Esophagus squamous epithelium (tissue), 5 donors: ENCODE measurements around the gene SLC4A1. TPM values are rescaled to one million over a fixed set of nuclear protein-coding genes. Genes with fewer than 3 reads are reported as not detected.
A peak's percentile ranks its signal among the peaks of the same experiment; 100 is the strongest.

Experiments
- DNase-seq: peaks from one replicate; lab custom pipeline; 2025; lab: John Stamatoyannopoulos, UW
- H3K27ac ChIP-seq, 4 donors: fragments of 200-600 bp; sonication (generic); one replicate each; pipeline ENCODE4 v1.5.1; 2016 to 2019; ENCODE audit warnings: mild to moderate bottlenecking in 1 of 4
- H3K27me3 ChIP-seq, 4 donors: fragments of 200-600 bp; sonication (generic); 1 replicate in 3 of 4; 2 replicates in 1 of 4; pipeline versions ENCODE4 v1.5.1 to v1.6.0; 2017 to 2021; ENCODE audit warnings: antibody characterized with exemption in 1 of 4
- H3K36me3 ChIP-seq, 3 donors: fragments of 200-600 bp; sonication (generic); one replicate each; pipeline ENCODE4 v1.5.1; 2016 to 2019
- H3K4me1 ChIP-seq, 3 donors: fragments of 200-600 bp; sonication (generic); one replicate each; pipeline ENCODE4 v1.5.1; 2017 to 2019
- H3K4me3 ChIP-seq, 4 donors: fragments of 200-600 bp; sonication (generic); 1 replicate in 3 of 4; 2 replicates in 1 of 4; pipeline ENCODE4 v1.5.1; 2016 to 2019; ENCODE audit warnings: mild to moderate bottlenecking in 2 of 4, moderate library complexity in 1 of 4
- H3K9me3 ChIP-seq, 3 donors: fragments of 200-600 bp; sonication (generic); one replicate each; pipeline ENCODE4 v1.5.1; 2016 to 2019
- POLR2A ChIP-seq, 4 donors: fragments of 450-650 bp; IDR thresholded peaks; one replicate each; pipeline ENCODE4 v1.6.1; 2017; ENCODE audit warnings: antibody characterized with exemption in 4 of 4, mild to moderate bottlenecking in 4 of 4, moderate library complexity in 3 of 4
- WGBS, 2 donors: methylation state at CpG; one replicate each; pipeline ENCODE4 v1.1.5; 2018; 5-methylcytosine and 5-hydroxymethylcytosine counted together
- intact Hi-C: fragments of 100-400 bp; cut with DNase I; formaldehyde crosslinking; loops from one replicate; pipeline ENCODE4 v1.15.0; 2022
- total RNA-seq, 4 donors: library from RNA; depleted of rRNA; stranded (reverse); fragments of >200 nt; gene quantifications; one replicate each; pipeline ENCODE4 v1.1.0, GENCODE V29; 2016
- TF ChIP-seq, protein P1 (sequence below), 6 experiments: fragments of 450-650 bp in 4 of 6; fragments of 200-600 bp in 2 of 6; sonication (generic) in 2 of 6; IDR thresholded peaks; one replicate each; pipeline ENCODE4 v1.5.1; 2016 to 2019; ENCODE audit warnings: antibody characterized with exemption in 6 of 6, mild to moderate bottlenecking in 4 of 6, moderate library complexity in 4 of 6
- donor health status: DM: yes; HTN: yes; CAD: no.

SLC4A1 gene
- total RNA-seq, 4 donors from 2014 or later = not detected

DNA sequence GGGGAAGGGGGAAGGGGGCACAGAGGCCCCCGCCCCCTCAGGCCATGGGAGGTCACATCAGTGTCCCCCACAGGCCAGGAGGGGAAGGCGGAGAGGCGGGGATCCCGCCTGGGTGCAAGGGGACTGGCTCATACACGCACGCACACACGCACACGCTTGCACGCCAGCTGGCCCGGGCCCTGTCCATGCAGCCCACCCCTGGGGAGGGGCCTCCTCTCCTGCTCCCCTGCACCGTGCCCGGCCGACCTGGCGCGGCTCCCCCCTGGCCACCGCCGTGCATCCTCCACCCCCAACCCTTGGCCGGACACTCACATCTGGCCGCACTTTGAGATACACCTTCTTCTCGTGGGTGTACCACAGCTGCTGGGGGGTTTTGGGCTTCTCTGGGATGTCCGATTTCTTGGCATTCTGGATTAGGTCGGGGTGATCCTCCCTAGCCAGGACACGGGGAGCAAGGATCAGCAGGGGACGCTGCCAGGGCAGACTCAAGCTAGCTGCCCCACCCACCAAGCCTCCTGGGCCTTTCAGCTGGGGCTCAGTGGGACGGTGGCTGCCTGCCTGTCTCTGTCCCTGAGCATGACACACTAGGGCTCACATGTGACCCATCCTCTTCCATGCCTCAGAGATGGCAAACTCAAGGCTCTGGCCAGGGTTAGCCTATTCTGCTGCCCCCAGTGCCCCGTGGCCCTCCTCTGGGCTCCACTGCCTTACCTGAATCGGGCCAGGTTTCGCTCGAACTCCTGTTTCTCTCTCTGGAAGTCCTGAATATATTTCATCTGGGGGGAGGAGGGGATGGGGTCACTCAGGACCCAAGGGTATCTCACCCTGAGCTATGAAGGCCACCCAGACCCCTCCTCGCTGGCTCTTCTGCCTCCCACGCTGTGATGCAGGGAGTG, 55.2 kb downstream of the SLC4A1 start:
- no peak overlapping the region for H3K4me3 ChIP-seq
- intact Hi-C loops = loop anchor here (5.0 kb wide), 1 partner anchor 110 kb away; the partner anchor contains the start of gene SLC25A39
- no peaks in the 10 kb centered on the region for H3K27me3 ChIP-seq
- TF ChIP-seq POLR2A (IDR thresholded peaks at IDR 0.05) = no peak
- TF ChIP-seq, protein P1, sequence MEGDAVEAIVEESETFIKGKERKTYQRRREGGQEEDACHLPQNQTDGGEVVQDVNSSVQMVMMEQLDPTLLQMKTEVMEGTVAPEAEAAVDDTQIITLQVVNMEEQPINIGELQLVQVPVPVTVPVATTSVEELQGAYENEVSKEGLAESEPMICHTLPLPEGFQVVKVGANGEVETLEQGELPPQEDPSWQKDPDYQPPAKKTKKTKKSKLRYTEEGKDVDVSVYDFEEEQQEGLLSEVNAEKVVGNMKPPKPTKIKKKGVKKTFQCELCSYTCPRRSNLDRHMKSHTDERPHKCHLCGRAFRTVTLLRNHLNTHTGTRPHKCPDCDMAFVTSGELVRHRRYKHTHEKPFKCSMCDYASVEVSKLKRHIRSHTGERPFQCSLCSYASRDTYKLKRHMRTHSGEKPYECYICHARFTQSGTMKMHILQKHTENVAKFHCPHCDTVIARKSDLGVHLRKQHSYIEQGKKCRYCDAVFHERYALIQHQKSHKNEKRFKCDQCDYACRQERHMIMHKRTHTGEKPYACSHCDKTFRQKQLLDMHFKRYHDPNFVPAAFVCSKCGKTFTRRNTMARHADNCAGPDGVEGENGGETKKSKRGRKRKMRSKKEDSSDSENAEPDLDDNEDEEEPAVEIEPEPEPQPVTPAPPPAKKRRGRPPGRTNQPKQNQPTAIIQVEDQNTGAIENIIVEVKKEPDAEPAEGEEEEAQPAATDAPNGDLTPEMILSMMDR (IDR thresholded peaks at IDR 0.05) = no peak
- no peak for DNase-seq
- peaks cover 21 to 72% (median 31%) of the 10 kb centered on the region in 3 donors for H3K4me1 ChIP-seq
- no peaks in the 10 kb centered on the region for H3K9me3 ChIP-seq
- WGBS, 2 donors = 63 to 74% methylated on average over 6 to 18 of the region's 31 CpGs
- no peak overlapping the region for H3K27ac ChIP-seq
- peaks cover 34 to 100% (median 48%) of the 10 kb centered on the region in 3 donors for H3K36me3 ChIP-seq

DNA sequence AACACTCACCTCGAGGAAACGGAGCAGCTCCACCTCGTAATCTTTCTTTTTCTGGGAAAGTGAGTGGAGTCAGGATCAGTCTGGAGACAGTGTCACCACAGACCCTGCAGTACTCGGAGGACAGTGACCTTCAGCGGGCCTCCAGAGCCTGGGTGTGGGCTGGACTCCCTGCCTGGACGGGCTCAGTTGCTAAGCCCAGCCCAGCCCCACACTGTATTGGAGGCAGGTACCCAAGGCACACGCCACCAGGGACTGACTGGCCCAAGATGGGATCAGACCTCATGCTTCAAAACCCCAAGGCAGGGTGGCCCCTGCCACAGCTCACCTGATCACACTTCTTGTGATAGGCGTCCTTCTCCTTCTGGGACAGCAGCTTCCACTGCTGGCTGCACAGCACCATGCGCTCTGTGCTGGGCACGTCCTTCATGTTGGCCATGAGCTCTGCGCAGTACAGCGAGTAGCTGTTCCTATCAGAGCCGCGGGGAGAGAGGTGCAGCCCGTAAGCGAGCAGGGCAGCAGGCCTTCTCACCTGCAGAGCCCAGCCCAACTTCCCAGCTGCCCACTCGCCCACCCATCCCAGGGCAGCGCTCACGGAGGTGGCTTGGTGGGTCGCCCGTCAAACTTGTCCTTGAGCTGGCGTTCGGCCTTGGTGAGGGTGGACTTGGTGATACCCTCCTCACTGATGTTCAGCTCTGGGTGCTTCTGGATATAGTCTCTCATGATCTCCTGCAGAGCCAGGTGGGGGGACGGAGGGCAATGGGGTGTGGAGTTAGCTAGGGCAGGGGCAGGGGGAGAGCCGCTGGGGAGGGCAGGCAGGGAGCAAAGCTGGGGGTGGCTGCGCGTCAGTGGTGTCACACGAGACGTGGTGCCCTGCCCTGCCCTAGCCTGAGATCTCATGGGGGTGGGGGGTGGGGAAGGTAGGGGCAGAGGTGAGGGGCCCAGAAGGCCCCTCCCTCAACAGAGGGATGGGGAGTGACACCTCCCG, 56.4 kb downstream of the SLC4A1 start:
- TF ChIP-seq, protein P1 (IDR thresholded peaks at IDR 0.05) = no peak
- no peak for TF ChIP-seq POLR2A (IDR thresholded peaks at IDR 0.05)
- H3K27me3 ChIP-seq = no peaks in the 10 kb centered on the region
- H3K36me3 ChIP-seq = peaks cover 46 to 100% (median 46%) of the 10 kb centered on the region in 3 donors
- WGBS, 2 donors = 83 to 94% methylated on average over 3 to 15 of the region's 30 CpGs
- H3K4me3 ChIP-seq = no peak overlapping the region
- no peak for DNase-seq
- H3K27ac ChIP-seq = peak overlapping the region in 1 of 4 donors; percentile 69
- no peaks in the 10 kb centered on the region for H3K9me3 ChIP-seq
- peaks cover 9 to 60% (median 19%) of the 10 kb centered on the region in 3 donors for H3K4me1 ChIP-seq
- intact Hi-C loops = loop anchor here (5.0 kb wide), 1 partner anchor 111 kb away; the partner anchor contains the start of gene SLC25A39

- intact Hi-C loops = loop anchor here (5.0 kb wide), 1 partner anchor 112 kb away; the partner anchor contains the start of gene SLC25A39
- peaks cover 8 to 51% (median 19%) of the 10 kb centered on the region in 3 donors for H3K4me1 ChIP-seq
- peak; percentile 35 for DNase-seq
- H3K36me3 ChIP-seq = peaks cover 37 to 99% (median 37%) of the 10 kb centered on the region in 3 donors
- no peaks in the 10 kb centered on the region for H3K9me3 ChIP-seq
- H3K27me3 ChIP-seq = no peaks in the 10 kb centered on the region
- 4 to 14% methylated on average over 10 to 11 of the region's 64 CpGs for WGBS, 2 donors
- peak overlapping the region in 2 of 4 donors; percentile 13 to 46 for H3K4me3 ChIP-seq
- TF ChIP-seq, protein P1 (IDR thresholded peaks at IDR 0.05) = peak; percentile 97 to 100 (median 99)
- TF ChIP-seq POLR2A (IDR thresholded peaks at IDR 0.05) = peak in 1 of 4 donors; percentile 26
- H3K27ac ChIP-seq = peak overlapping the region; percentile 44 to 74 (median 68)
Observed at GRCh38 chr17:44210342-44211192, 57.4 kb downstream of the SLC4A1 start.

DNA sequence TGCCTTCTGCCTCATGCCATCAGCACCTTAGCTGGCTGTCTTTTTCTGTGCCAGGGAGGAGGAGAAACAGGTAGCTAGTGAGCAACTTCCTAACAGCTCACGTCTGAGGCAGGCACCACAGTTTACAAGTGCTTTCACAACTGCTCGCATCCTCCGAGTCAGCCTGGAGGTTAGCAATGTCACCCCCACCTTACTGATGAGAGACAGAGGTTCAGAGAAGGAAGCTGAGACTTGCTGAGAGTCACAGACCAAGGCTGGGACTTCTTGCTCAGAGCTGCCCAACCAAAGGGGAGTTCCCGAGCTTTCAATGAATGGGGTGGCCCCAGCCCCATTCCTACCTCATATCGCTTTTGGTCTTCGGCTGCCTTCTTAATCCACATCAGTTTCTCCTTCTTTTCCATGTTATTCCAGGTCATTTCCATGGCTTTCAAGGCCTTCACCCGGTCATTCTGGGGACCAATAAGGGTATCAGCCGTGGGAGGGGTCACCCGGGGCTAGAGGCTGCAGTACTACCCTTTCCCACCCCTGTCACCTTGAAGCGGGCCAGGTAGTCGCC, 58.1 kb downstream of the SLC4A1 start:
- peaks cover 8 to 52% (median 19%) of the 10 kb centered on the region in 3 donors for H3K4me1 ChIP-seq
- WGBS, 2 donors = 65 to 71% methylated on average over 5 to 11 of the region's 11 CpGs
- peaks cover 30 to 94% (median 30%) of the 10 kb centered on the region in 3 donors for H3K36me3 ChIP-seq
- H3K4me3 ChIP-seq = peak overlapping the region in 1 of 4 donors; percentile 46
- H3K9me3 ChIP-seq = no peaks in the 10 kb centered on the region
- no peaks in the 10 kb centered on the region for H3K27me3 ChIP-seq
- DNase-seq = no peak
- TF ChIP-seq, protein P1 (IDR thresholded peaks at IDR 0.05) = no peak
- TF ChIP-seq POLR2A (IDR thresholded peaks at IDR 0.05) = no peak
- intact Hi-C loops = loop anchor here (5.0 to 10.0 kb wide), 2 partner anchors 112 to 295 kb away; partner anchors contain the start of genes GPATCH8 and SLC25A39
- H3K27ac ChIP-seq = peak overlapping the region; percentile 44 to 74 (median 68)
